Uterus (tissue), 4 donors: ENCODE results near the gene NPHP4. TPM values are rescaled to one million over a fixed set of nuclear protein-coding genes. Genes with fewer than 3 reads are reported as not detected.

ENCODE experiments used
- DNase-seq, 2 donors: peaks; one replicate each; pipeline ENCODE4 v3.0.0-alpha.2; 2019 to 2020
- H3K27ac ChIP-seq, 2 donors: fragments of 200-600 bp; sonication (generic); 1 replicate in 1 of 2; 2 replicates in 1 of 2; pipeline ENCODE4 v1.5.1; 2016 to 2018
- H3K27me3 ChIP-seq, 2 donors: fragments of 200-600 bp; sonication (generic); one replicate each; pipeline ENCODE4 v1.5.1; 2018 to 2019; ENCODE audit warnings: control low read depth in 1 of 2
- H3K36me3 ChIP-seq, 2 donors: fragments of 200-600 bp; sonication (generic); one replicate each; pipeline ENCODE4 v1.5.1; 2019; ENCODE audit warnings: control low read depth in 1 of 2
- H3K4me1 ChIP-seq, 2 donors: fragments of 200-600 bp; sonication (generic); one replicate each; pipeline ENCODE4 v1.5.1; 2018 to 2019; ENCODE audit warnings: control low read depth in 1 of 2
- H3K4me3 ChIP-seq, 2 donors: fragments of 200-600 bp; sonication (generic); 1 replicate in 1 of 2; 2 replicates in 1 of 2; pipeline ENCODE4 v1.5.1; 2018 to 2019; ENCODE audit warnings: mild to moderate bottlenecking in 1 of 2
- H3K9me3 ChIP-seq, 2 donors: fragments of 200-600 bp; sonication (generic); one replicate each; pipeline ENCODE4 v1.5.1; 2019; ENCODE audit warnings: control low read depth in 1 of 2
- CTCF ChIP-seq, 4 experiments: fragments of 200-600 bp in 2 of 4; fragments of 450-650 bp in 2 of 4; sonication (generic) in 2 of 4; IDR thresholded peaks; one replicate each; pipeline ENCODE4 v1.5.1; 2016 to 2019; ENCODE audit warnings: antibody characterized with exemption in 4 of 4, mild to moderate bottlenecking in 2 of 4, moderate library complexity in 1 of 4
- POLR2A ChIP-seq, 2 donors: fragments of 450-650 bp; IDR thresholded peaks; one replicate each; pipeline ENCODE4 v1.6.1; 2016; ENCODE audit warnings: antibody characterized with exemption in 2 of 2, mild to moderate bottlenecking in 1 of 2, moderate library complexity in 1 of 2
- intact Hi-C: fragments of 100-400 bp; cut with DNase I; formaldehyde crosslinking; loops from one replicate; pipeline ENCODE4 v1.15.1; 2023; ENCODE audit warnings: low total_unique reads
- total RNA-seq, 4 donors: library from RNA; depleted of rRNA in 3 of 4; stranded (reverse); fragments of >200 nt in 3 of 4; gene quantifications; one replicate each; pipeline versions ENCODE4 v1.1.0 to v1.2.4, GENCODE V29; 2014 to 2023
- donor health status: DM: yes; HTN: yes; CAD: no.

NPHP4 gene
- total RNA-seq, 4 donors from 2014 or later = 1.3 to 16.2 (median 7.0) TPM

- Histone ChIP-seq H3K9me3 (no peaks in the 10 kb centered on the region), H3K36me3 (no peaks in the 10 kb centered on the region), H3K27me3 (no peaks in the 10 kb centered on the region), H3K4me3 (no peak overlapping the region), H3K27ac (no peak overlapping the region), H3K4me1 (peaks cover 0 to 3% of the 10 kb centered on the region in 2 donors)
- no peak for DNase-seq
- no peak for TF ChIP-seq CTCF (IDR thresholded peaks at IDR 0.05)
- TF ChIP-seq POLR2A (IDR thresholded peaks at IDR 0.05) = no peak
- intact Hi-C loops = no loop called here
These were observed 6.2 kb downstream of the NPHP4 start for GRCh38 chr1:5986018-5986417.

GRCh38 chr1:5985250-5985649 is 7.0 kb downstream of the NPHP4 start:
- DNase-seq = no peak
- Histone ChIP-seq H3K4me3 (no peak overlapping the region), H3K9me3 (no peaks in the 10 kb centered on the region), H3K4me1 (no peaks in the 10 kb centered on the region), H3K27me3 (no peaks in the 10 kb centered on the region), H3K27ac (no peak overlapping the region), H3K36me3 (no peaks in the 10 kb centered on the region)
- TF ChIP-seq CTCF (IDR thresholded peaks at IDR 0.05) (no peak), POLR2A (IDR thresholded peaks at IDR 0.05) (no peak)
- intact Hi-C loops = no loop called here

GRCh38 chr1:5983361-5984103 is 8.7 kb downstream of the NPHP4 start:
- Histone ChIP-seq H3K27ac (no peak overlapping the region), H3K27me3 (no peaks in the 10 kb centered on the region), H3K4me3 (no peak overlapping the region), H3K36me3 (no peaks in the 10 kb centered on the region), H3K4me1 (no peaks in the 10 kb centered on the region), H3K9me3 (no peaks in the 10 kb centered on the region)
- no peak for TF ChIP-seq CTCF (IDR thresholded peaks at IDR 0.05)
- TF ChIP-seq POLR2A (IDR thresholded peaks at IDR 0.05) = no peak
- DNase-seq = no peak
- intact Hi-C loops = no loop called here

- no peak for TF ChIP-seq CTCF (IDR thresholded peaks at IDR 0.05)
- no peak for TF ChIP-seq POLR2A (IDR thresholded peaks at IDR 0.05)
- intact Hi-C loops = no loop called here
- DNase-seq = no peak
- no peaks in the 10 kb centered on the region for H3K27me3 ChIP-seq
- H3K4me1 ChIP-seq = no peaks in the 10 kb centered on the region
- H3K27ac ChIP-seq = no peak overlapping the region
- no peaks in the 10 kb centered on the region for H3K9me3 ChIP-seq
- no peak overlapping the region for H3K4me3 ChIP-seq
- no peaks in the 10 kb centered on the region for H3K36me3 ChIP-seq
These were observed 9.4 kb downstream of the NPHP4 start for GRCh38 chr1:5982868-5983267.

- Histone ChIP-seq H3K36me3 (no peaks in the 10 kb centered on the region), H3K9me3 (no peaks in the 10 kb centered on the region), H3K27ac (no peak overlapping the region), H3K4me1 (no peaks in the 10 kb centered on the region), H3K27me3 (no peaks in the 10 kb centered on the region), H3K4me3 (no peak overlapping the region)
- DNase-seq = no peak
- intact Hi-C loops = no loop called here
- no peak for TF ChIP-seq CTCF (IDR thresholded peaks at IDR 0.05)
- TF ChIP-seq POLR2A (IDR thresholded peaks at IDR 0.05) = no peak
These were observed 9.9 kb downstream of the NPHP4 start for GRCh38 chr1:5982276-5982675.
